SK-N-SH (cell line): ENCODE data around the gene APOD. TPM values are rescaled to one million over a fixed set of nuclear protein-coding genes. Genes with fewer than 3 reads are reported as not detected.

Source experiments
- CTCF ChIA-PET: fragments of 300-600, 350-600 bp; formaldehyde crosslinking; extraction: SDS; loops from one replicate; lab custom pipeline; 2021; lab: Yijun Ruan, JAX
- POLR2A ChIA-PET: fragments of 350-600 bp; sonication (Branson Sonifier 250); formaldehyde crosslinking; extraction: SDS; loops from one replicate; lab custom pipeline; 2020; ENCODE audit warnings: antibody characterized with exemption, inconsistent platforms; lab: Yijun Ruan, JAX
- DNase-seq: peaks from one replicate; pipeline ENCODE4 v3.0.0; 2012
- H2AFZ ChIP-seq: fragments of 200-600 bp; sonication (generic); 2 replicates; pipeline ENCODE4 v1.8.1; 2016; ENCODE audit warnings: antibody characterized with exemption, mild to moderate bottlenecking, low read depth
- H3F3A ChIP-seq: fragments of 200-600 bp; sonication (generic); replicated peaks from 2 replicates; pipeline ENCODE3; 2016; ENCODE audit warnings: antibody characterized with exemption, mild to moderate bottlenecking; ENCODE audit not compliant: insufficient read depth
- H3K27ac ChIP-seq, 2 experiments: fragments of 200-500 bp in 1 of 2; fragments of 200-600 bp in 1 of 2; sonication (Bioruptor generic) in 1 of 2; sonication (generic), shearing (Covaris generic) in 1 of 2; 2 replicates each; pipeline versions ENCODE4 v1.5.1 to v1.6.1; 2014 to 2016; ENCODE audit warnings: low read depth in 2 of 2, inconsistent platforms in 1 of 2, low read length in 1 of 2, mild to moderate bottlenecking in 1 of 2, mixed read lengths in 1 of 2
- H3K27me3 ChIP-seq: fragments of 200-600 bp; sonication (generic), shearing (Covaris generic); 2 replicates; pipeline ENCODE4 v1.6.1; 2016; ENCODE audit warnings: mixed run types; ENCODE audit not compliant: insufficient read depth
- H3K36me3 ChIP-seq, 2 experiments: fragments of 200-500 bp in 1 of 2; fragments of 200-600 bp in 1 of 2; sonication (Bioruptor generic) in 1 of 2; sonication (generic) in 1 of 2; replicated peaks in 1 of 2; 2 replicates each; pipeline versions ENCODE3 to v1.5.1; 2014 to 2016; ENCODE audit warnings: low read length in 1 of 2, mild to moderate bottlenecking in 1 of 2; ENCODE audit not compliant: insufficient read depth in 2 of 2, control insufficient read depth in 1 of 2
- H3K4me1 ChIP-seq, 2 experiments: fragments of 200-500 bp in 1 of 2; fragments of 200-600 bp in 1 of 2; sonication (Bioruptor generic) in 1 of 2; sonication (generic), shearing (Covaris generic) in 1 of 2; 2 replicates each; pipeline versions ENCODE4 v1.5.1 to v1.6.1; 2014 to 2016; ENCODE audit warnings: low read depth in 1 of 2, low read length in 1 of 2, mixed run types in 1 of 2; ENCODE audit not compliant: insufficient read depth in 2 of 2, control insufficient read depth in 1 of 2
- H3K4me2 ChIP-seq: fragments of 200-600 bp; sonication (generic), shearing (Covaris generic); 2 replicates; pipeline ENCODE4 v1.6.1; 2017; ENCODE audit warnings: mixed run types
- H3K4me3 ChIP-seq, 2 experiments: fragments of 200-500 bp in 1 of 2; fragments of 200-600 bp in 1 of 2; sonication (Bioruptor generic) in 1 of 2; sonication (generic), shearing (Covaris generic) in 1 of 2; 2 replicates each; pipeline versions ENCODE4 v1.5.1 to v1.8.1; 2014 to 2016; ENCODE audit warnings: low read depth in 2 of 2, inconsistent platforms in 1 of 2, low read length in 1 of 2, mild to moderate bottlenecking in 1 of 2, mixed read lengths in 1 of 2, moderate library complexity in 1 of 2
- H3K79me2 ChIP-seq: fragments of 200-600 bp; sonication (generic); 2 replicates; pipeline ENCODE4 v1.8.1; 2017; ENCODE audit warnings: mild to moderate bottlenecking; ENCODE audit not compliant: insufficient read depth
- H3K9ac ChIP-seq: fragments of 200-600 bp; sonication (generic); 2 replicates; pipeline ENCODE4 v1.6.1; 2017; ENCODE audit warnings: mixed run types
- H3K9me2 ChIP-seq: fragments of 200-600 bp; sonication (generic); 2 replicates; pipeline ENCODE4 v1.6.1; 2017; ENCODE audit warnings: mixed run types
- H3K9me3 ChIP-seq: fragments of 200-600 bp; sonication (generic); 2 replicates; pipeline ENCODE4 v1.6.1; 2017; ENCODE audit warnings: mixed run types, mild to moderate bottlenecking, moderate library complexity
- H4K20me1 ChIP-seq: fragments of 200-600 bp; sonication (generic); 2 replicates; pipeline ENCODE4 v1.6.1; 2017; ENCODE audit warnings: mild to moderate bottlenecking, mixed run types; ENCODE audit not compliant: insufficient read depth
- CHD2 ChIP-seq: fragments of 150-350 bp; IDR thresholded peaks from 2 replicates; pipeline ENCODE4 v1.6.1; 2018; ENCODE audit warnings: low read length; ENCODE audit not compliant: partially characterized antibody
- NFIC ChIP-seq: IDR thresholded peaks from 2 replicates; pipeline ENCODE4 v1.4.0; 2012; ENCODE audit warnings: borderline replicate concordance
- POLR2AphosphoS5 ChIP-seq: IDR thresholded peaks from 2 replicates; pipeline ENCODE4 v1.6.1; 2012; ENCODE audit warnings: low read depth, low read length
- RCOR1 ChIP-seq: fragments of 150-350 bp; IDR thresholded peaks from 2 replicates; pipeline ENCODE4 v1.6.1; 2017; ENCODE audit warnings: antibody characterized with exemption, low read length
- SMC3 ChIP-seq: IDR thresholded peaks from 2 replicates; pipeline ENCODE4 v1.6.1; 2012; ENCODE audit warnings: low read depth, low read length, improper control_type of control experiment
- TCF12 ChIP-seq: IDR thresholded peaks from 2 replicates; pipeline ENCODE4 v1.4.0; 2012
- WGBS: methylation state at CpG from one replicate; pipeline ENCODE4 v1.1.6; 2017; ENCODE audit warnings: low lambda C conversion rate; 5-methylcytosine and 5-hydroxymethylcytosine counted together
- polyA plus RNA-seq, 3 experiments: library from polyadenylated mRNA; depleted of rRNA; stranded (reverse); fragments of >200 nt; gene quantifications; 2 replicates each; pipeline ENCODE4 v1.2.3, GENCODE V29; 2012
- TF ChIP-seq, protein P1 (sequence below): IDR thresholded peaks from 2 replicates; pipeline ENCODE4 v1.6.1; 2012; ENCODE audit warnings: mild to moderate bottlenecking, low read depth, low read length, moderate library complexity
- TF ChIP-seq, protein P2 (sequence below): IDR thresholded peaks from 2 replicates; pipeline ENCODE4 v1.4.0; 2012; ENCODE audit warnings: low read depth, borderline replicate concordance
- TF ChIP-seq, protein P3 (sequence below): fragments of 200-600 bp; sonication (generic); IDR thresholded peaks from 2 replicates; pipeline ENCODE4 v1.6.1; 2017; ENCODE audit warnings: antibody characterized with exemption, mild to moderate bottlenecking, moderate library complexity
- TF ChIP-seq, protein P4 (sequence below): fragments of 150-350 bp; IDR thresholded peaks from 2 replicates; pipeline ENCODE4 v1.6.1; 2017; ENCODE audit warnings: antibody characterized with exemption, low read length, low read depth, borderline replicate concordance

The APOD gene
- polyA plus RNA-seq, 1 of the 3 experiments (the other 2 are of a cell fraction), result 0.05 TPM

DNA sequence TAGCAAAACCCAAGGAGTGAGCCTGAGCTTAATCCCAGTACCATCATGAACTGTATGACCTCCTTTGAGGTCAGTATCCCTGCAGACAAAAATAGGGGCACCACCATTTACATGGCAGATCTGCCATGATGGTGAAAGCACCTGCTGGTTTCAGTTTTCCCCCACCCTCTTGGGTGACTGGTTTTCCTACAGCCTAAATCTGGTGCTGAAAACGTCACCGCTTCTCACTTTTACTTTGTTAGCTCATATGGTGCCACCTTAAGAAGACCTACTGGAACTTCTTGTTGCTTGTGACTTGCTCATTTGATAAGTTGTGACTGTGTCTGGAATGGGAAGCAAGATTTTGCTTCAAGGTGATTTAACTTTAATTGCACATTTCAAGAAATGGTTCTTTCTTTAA, 45.7 kb downstream of the APOD start:
- Histone ChIP-seq H2AFZ (no peak overlapping the region), H3K27ac (no peak overlapping the region), H3K9me3 (no peaks in the 10 kb centered on the region), H3F3A (no peaks in the 10 kb centered on the region), H3K9ac (no peak overlapping the region), H3K4me2 (no peak overlapping the region), H3K9me2 (no peaks in the 10 kb centered on the region), H3K27me3 (no peaks in the 10 kb centered on the region), H4K20me1 (peaks cover 45% of the 10 kb centered on the region), H3K4me3 (no peak overlapping the region), H3K4me1 (peaks cover 5 to 9% of the 10 kb centered on the region in 2 experiments; a peak in 3 of 4 replicates), H3K79me2 (peaks cover 90% of the 10 kb centered on the region), H3K36me3 (no peaks in the 10 kb centered on the region)
- ChIA-PET CTCF (interaction anchor here (1.1 to 2.2 kb wide), 4 partner anchors 16 to 377 kb away, joined by 3 to 13 read pairs (median 6); partner anchors contain the start of gene XXYLT1), POLR2A (no interaction called here)
- WGBS, result 96% methylated on average over 2 of the region's 2 CpGs
- TF ChIP-seq TCF12 (no peak), POLR2AphosphoS5 (no peak), RCOR1 (no peak), CHD2 (no peak), SMC3 (no peak), NFIC (no peak)
- TF ChIP-seq, protein P1, sequence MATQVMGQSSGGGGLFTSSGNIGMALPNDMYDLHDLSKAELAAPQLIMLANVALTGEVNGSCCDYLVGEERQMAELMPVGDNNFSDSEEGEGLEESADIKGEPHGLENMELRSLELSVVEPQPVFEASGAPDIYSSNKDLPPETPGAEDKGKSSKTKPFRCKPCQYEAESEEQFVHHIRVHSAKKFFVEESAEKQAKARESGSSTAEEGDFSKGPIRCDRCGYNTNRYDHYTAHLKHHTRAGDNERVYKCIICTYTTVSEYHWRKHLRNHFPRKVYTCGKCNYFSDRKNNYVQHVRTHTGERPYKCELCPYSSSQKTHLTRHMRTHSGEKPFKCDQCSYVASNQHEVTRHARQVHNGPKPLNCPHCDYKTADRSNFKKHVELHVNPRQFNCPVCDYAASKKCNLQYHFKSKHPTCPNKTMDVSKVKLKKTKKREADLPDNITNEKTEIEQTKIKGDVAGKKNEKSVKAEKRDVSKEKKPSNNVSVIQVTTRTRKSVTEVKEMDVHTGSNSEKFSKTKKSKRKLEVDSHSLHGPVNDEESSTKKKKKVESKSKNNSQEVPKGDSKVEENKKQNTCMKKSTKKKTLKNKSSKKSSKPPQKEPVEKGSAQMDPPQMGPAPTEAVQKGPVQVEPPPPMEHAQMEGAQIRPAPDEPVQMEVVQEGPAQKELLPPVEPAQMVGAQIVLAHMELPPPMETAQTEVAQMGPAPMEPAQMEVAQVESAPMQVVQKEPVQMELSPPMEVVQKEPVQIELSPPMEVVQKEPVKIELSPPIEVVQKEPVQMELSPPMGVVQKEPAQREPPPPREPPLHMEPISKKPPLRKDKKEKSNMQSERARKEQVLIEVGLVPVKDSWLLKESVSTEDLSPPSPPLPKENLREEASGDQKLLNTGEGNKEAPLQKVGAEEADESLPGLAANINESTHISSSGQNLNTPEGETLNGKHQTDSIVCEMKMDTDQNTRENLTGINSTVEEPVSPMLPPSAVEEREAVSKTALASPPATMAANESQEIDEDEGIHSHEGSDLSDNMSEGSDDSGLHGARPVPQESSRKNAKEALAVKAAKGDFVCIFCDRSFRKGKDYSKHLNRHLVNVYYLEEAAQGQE, result no peak
- TF ChIP-seq, protein P2, sequence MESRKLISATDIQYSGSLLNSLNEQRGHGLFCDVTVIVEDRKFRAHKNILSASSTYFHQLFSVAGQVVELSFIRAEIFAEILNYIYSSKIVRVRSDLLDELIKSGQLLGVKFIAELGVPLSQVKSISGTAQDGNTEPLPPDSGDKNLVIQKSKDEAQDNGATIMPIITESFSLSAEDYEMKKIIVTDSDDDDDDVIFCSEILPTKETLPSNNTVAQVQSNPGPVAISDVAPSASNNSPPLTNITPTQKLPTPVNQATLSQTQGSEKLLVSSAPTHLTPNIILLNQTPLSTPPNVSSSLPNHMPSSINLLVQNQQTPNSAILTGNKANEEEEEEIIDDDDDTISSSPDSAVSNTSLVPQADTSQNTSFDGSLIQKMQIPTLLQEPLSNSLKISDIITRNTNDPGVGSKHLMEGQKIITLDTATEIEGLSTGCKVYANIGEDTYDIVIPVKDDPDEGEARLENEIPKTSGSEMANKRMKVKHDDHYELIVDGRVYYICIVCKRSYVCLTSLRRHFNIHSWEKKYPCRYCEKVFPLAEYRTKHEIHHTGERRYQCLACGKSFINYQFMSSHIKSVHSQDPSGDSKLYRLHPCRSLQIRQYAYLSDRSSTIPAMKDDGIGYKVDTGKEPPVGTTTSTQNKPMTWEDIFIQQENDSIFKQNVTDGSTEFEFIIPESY, result no peak
- TF ChIP-seq, protein P3, sequence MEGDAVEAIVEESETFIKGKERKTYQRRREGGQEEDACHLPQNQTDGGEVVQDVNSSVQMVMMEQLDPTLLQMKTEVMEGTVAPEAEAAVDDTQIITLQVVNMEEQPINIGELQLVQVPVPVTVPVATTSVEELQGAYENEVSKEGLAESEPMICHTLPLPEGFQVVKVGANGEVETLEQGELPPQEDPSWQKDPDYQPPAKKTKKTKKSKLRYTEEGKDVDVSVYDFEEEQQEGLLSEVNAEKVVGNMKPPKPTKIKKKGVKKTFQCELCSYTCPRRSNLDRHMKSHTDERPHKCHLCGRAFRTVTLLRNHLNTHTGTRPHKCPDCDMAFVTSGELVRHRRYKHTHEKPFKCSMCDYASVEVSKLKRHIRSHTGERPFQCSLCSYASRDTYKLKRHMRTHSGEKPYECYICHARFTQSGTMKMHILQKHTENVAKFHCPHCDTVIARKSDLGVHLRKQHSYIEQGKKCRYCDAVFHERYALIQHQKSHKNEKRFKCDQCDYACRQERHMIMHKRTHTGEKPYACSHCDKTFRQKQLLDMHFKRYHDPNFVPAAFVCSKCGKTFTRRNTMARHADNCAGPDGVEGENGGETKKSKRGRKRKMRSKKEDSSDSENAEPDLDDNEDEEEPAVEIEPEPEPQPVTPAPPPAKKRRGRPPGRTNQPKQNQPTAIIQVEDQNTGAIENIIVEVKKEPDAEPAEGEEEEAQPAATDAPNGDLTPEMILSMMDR, result no peak
- TF ChIP-seq, protein P4, sequence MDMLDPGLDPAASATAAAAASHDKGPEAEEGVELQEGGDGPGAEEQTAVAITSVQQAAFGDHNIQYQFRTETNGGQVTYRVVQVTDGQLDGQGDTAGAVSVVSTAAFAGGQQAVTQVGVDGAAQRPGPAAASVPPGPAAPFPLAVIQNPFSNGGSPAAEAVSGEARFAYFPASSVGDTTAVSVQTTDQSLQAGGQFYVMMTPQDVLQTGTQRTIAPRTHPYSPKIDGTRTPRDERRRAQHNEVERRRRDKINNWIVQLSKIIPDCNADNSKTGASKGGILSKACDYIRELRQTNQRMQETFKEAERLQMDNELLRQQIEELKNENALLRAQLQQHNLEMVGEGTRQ, result no peak
- no peak for DNase-seq
